ENCODE data around the gene DPY19L2.
A peak's percentile ranks its signal among the peaks of the same experiment; 100 is the strongest.
"Not testable (repeated sequence)": the region's sequence is repeated elsewhere in the genome, so short reads cannot be mapped to it uniquely, and the experiment has no call there.

DPY19L2 gene

DNA sequence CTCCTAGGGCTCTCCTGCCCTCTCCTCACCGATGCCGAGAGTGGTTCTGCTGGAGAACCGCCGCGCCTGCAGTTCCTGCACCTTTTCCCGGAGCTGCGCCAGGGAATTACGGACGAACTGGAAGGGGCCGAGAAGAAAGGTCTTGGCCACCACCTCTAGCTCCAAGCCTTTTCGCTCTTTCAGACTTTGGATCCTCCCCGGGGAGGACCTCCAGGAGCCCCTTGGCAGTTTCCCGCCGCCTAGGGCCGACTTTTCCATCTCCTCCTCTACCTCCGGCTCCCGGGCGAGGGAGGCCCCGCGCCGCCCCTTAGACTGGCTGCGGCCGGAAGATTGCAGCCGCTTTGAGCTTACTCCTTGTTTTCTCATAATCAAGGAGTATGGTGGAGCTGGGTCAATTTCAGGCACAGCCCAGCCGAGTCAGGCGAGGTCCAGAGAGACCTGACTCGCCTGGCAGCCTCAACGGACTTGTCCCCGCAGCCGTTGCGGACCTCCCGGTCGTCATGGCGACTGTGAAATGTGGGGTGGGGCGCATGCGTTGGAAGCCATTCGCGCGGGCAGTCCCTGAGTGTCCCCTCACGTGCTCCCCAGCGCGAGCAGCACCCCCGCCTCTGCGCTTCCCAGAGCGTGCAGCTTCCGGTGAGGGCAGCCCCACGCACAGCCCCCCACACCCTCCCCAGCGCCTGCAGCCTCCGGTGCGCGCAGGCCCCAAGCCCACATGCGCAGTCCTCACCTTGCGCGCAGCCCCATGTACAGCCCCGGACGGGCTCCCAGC is at the start of gene DPY19L2:
Gene DPY19L2, minus strand, starts transcription at position 466 of the 772 bp plus-strand sequence. Its CDS starts 100 bp downstream, at position 366.
- peak; percentile 68 for DNase-seq

DNA sequence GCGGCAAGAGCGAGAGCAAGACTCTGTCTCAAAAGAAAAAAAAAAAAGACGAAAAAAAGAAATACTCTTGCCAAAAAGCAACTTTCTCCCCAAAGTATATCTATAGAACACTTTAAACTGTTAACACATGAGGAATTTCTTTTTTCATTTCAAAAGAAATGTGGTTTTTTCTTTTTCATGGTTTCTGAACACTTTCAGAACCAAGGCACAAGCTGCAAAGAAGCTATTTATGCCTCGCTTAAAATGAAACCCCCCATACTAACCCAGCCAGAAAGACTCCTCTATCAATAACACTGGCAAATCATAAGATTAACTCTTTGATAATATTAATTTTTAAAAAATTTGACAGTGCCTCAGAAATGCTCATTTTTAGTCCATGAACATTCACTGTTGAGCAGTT is 48.6 kb upstream of the DPY19L2 start:
- DNase-seq = not testable (repeated sequence)

DNA sequence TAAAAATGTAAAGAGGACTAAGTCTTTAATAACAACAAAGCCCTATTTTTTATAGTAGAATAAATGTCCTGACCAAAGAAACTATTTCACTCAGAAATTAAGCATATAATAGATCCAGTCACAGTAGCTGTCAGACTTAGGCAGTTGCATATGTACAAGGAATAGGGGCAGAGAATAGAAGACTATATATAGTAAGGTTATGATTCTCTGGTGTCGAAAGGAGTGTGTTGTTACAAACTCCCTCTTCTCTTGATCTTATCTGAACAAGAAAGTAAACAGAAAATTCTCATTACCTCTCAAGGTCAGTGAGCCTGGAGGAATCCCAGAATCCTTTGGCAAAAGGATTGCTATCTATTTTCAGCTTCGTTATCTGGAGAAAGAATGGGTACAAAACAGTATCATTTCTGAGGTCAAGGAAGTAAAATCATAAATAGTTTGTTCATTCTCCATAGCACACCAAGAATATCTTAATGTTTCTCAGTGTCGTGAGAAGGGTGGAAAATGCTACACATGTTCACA is 46.9 kb upstream of the DPY19L2 start:
- not testable (repeated sequence) for DNase-seq

DNA sequence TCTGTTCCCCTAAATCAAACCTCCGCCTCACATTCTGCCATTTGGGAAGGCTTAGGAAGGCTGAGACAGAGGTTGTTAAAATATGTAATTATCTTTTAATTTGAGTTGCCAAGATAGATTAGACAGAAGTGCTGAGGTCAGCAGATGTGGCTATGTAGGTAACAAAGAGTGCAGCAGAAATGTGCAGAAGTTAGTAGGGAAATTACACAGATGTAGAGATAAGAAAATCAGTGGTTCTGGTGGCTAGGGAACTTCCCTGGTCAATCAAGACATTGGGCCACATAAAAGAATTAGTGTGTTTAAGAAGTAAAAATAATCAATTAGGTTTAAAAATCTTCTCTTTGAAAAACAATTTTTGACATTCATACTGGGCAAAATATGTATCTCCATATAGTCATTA is 46.1 kb upstream of the DPY19L2 start:
- peak; percentile 18 for DNase-seq

DNA sequence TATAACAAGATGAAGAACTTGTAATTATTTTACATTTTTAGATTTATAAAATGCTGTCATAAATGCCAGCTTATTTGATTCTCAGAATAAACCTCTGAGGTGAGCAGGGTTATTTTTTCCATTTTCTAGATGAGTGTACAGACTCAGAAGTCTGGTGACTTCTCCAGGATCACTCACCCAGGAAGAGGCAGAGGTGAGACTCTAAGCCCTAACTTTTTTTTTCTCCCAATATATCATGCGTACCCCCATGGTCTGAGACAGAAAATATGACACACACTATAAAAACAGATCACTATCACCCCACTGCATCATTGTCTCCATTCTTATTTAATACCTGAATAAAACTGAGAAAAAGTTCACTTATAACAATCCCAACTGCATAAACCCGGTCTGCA is 45.4 kb upstream of the DPY19L2 start:
- DNase-seq = peak; percentile 50

DNA sequence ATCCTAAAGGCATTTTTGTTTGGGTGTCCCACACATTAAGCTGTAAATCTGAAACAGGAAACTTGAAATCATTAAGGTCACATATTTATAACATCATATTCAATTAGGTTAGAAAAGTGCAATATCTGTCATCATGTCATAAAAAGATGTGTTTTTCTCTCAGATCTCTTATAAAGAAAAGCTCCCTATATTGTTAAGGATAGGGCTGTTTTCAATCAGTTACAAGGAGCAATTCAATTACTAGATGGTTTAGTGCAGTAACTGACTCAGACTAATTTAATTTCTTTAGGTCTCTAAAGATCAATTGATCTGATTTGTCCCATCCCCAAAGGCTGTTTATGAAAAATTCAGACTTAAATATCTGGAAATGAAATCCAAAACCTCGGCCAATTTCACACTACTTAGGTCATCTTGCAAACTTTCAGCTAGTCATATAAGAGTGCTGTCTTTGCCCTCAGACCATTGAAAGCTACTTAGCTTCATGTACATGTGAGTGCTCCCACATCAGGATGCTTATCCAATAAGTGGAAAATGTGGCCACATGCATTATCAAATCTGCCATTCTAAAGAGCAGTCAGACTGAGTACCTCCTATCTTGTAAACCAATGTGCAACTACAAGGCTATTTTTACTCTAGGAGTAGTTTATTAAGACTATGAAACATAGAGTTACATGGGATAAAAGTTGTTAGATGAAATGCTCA is 44.8 kb upstream of the DPY19L2 start:
- peak; percentile 13 for DNase-seq

DNA sequence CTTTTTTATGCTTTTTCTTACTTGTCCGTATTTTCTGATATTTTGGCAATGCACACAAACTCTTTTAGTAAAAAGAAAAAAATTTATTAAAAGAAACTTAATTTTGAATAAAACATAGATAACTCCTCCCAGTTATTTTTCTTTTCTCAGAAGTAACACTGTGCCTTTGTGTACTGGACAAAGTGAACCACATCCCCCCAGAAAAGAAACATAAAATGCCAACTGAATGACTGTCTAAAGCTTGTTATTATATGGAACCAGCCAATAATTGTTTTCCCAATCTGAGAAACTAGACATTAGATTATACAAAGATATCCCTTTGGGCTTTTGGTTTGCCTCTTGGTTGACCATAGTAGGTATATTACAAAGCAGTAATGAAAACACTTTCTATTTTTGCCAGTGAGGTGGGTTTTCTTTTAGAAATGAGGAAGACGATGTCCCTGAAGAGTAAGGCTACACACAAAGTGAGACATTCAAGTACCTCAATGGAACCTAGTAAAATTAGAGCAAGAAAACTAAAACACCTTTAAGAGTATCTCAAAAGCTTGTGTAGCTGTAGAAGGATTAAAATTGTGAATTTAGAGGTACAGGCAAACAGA is 44.2 kb upstream of the DPY19L2 start:
- not testable (repeated sequence) for DNase-seq

DNA sequence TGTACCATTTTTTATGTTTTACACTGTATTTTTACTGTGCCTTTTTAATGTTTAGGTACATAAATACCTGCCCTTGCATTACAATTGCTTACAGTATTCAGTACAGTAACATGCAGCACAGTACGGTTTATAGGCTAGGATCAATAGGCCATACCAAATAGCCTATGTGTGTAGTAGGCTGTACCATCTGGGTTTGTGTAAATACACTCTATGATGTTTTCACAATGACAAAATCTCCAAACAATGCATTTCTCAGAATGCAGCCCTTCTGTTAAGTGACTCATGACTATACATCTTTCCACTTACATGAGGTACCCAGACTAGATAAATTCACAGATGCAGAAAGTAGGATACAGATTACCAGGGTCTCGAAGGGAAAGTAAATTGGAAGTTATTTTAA is 43.0 kb upstream of the DPY19L2 start:
- peak; percentile 6 for DNase-seq

DNA sequence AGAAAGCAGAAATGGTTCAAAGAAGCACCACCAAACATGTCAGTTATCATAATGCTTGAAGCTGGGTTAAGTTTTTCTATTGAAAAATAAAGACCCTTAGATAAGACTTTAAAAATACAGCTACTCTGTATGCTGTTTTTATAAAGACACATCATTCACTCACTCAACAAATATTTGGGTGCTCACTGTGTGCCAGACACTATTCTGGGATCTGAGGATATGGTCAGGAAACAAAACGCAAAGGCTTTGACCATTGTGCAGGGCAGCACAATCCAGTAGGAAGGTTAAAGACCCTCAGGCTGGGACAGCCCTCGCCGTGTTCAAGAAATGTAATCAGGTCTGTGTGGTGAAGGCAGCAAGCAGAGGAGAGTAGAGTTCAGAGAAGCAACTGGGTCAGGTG is 38.0 kb upstream of the DPY19L2 start:
- no peak for DNase-seq

DNA sequence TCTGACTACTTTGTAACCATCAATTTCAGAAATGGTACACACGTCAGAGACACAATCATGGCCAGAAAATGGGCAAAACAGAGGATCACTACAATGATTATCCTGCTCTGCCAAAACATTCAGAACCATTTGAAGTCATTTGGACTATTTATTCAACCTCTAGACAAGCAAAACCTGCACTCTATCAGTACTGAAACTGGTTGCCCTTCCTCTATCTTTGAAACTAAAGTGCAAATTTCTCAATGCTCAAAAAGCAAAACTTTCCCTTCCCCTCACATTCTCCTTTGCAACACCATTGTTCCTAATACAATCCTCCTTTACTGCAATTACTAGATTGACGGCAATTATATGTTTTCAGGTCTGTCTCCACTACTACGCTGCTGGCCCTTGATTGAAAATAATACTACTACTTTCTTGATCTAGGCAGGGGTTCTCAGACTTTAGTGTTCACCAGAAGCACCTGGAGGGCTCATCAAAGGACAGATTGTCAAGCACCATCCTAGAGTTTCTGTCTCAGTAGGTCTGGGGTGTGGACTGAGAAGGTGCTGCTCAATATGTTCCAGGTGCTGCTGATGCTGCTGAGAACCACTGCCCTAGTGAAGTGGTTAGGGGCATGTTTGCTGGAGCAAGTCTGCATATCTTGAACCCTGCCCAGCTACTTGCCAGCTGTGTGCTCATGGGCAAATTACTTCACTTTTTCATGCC is 31.5 kb upstream of the DPY19L2 start:
- DNase-seq = not testable (repeated sequence)

DNA sequence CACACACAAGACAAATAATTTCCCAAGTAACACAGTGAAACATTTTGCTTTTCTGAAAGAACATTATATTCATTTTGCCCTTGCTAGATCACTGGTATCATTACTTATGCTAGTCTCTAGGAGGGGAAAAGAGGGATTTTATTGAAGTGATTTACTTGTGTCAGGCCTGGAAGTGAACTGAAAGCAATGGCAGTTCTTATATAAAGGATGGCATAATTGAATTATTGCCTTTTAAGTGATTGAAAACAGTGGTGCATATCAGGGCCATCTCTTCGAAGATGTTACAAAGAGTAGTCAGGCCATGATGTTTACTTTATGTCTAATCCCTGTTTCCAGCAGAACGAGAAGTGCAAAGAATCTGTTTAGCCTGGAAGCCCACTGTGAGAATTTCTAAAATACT is 30.7 kb upstream of the DPY19L2 start:
- not testable (repeated sequence) for DNase-seq

DNA sequence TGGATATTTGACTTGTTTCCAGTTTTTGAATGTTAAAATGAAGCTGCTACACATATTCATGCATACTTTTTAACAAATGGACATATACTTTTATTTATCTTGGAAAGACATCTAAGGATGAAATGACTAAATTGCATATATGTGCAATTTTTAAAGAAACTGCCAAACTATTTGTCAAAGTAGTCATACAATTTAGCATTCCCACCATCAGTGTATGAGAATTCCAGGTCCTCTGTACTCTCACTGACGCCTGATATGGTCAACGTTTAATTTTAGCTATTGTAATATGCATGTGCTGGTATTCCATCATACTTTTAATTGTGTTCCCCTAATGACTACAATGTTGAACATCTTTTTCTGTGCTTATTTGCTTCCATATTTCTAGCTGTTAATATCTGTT is 22.5 kb upstream of the DPY19L2 start:
- not testable (repeated sequence) for DNase-seq

DNA sequence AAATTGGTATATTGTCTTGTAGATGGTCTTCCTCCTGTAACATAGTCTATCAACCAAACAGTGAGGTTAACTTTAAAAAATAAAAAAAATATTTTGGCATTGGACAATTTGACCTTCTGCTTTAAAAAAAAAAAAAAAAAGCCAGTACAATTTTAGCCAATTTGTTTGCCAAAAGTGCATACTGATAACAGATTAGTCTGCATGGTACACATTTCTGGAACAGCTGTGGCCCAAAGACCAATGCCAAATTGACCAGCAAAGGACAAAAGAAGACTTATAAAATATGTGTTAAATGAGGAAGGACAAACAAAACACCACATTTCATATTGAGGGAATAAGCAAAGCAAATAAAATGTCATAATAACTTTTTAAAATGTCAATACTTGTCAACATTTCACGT is 20.8 kb upstream of the DPY19L2 start:
- not testable (repeated sequence) for DNase-seq

DNA sequence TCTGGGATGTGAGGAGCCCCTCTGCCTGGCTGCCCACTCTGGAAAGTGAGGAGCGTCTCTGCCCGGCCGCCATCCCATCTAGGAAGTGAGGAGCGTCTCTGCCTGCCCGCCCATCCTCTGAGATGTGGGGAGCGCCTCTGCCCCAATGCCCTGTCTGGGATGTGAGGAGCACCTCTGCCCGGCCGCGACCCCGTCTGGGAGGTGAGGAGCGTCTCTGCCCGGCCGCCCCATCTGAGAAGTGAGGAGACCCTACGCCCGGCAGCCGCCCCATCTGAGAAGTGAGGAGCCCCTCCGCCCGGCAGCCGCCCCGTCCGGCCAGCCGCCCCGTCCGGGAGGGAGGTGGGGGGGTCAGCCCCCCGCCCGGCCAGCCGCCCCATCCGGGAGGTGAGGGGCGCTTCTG is 18.3 kb upstream of the DPY19L2 start:
- not testable (repeated sequence) for DNase-seq

DNA sequence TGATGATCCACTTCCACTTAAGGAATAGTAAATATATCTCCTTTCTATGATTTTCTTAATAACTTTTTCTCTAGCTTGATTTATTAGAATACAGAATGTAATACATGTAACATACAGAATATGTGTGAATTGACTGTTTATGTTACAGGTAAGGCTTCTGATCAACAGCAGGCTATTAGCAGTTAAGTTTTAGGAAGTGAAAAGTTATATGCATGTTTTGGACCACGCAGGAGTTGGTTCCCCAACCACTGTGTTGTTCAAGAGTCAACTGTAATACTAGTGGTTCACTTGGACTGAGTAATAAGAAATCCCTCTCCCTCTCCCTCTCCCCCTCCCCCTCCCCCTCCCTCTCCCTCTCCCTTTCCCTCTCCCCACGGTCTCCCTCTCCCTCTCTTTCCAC is 17.5 kb upstream of the DPY19L2 start:
- not testable (repeated sequence) for DNase-seq

DNA sequence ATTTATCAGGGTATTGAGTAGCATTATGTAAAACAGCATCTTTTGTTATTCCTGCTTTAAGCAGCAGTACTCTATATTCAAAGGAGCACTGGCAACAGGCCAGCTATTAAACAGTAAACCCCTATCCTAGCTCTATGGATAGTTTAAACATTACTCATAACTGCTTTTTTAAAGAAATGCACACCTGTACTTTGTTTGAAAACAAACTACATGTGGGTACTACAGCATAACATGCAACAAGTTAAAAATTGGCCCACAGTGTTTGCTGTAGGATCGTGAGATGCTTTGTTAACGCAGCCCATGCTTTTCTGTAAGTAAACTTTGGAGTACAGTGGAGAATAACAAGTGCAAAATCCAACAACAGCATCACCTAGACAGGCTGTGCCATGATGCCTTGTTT is 14.3 kb upstream of the DPY19L2 start:
- not testable (repeated sequence) for DNase-seq

DNA sequence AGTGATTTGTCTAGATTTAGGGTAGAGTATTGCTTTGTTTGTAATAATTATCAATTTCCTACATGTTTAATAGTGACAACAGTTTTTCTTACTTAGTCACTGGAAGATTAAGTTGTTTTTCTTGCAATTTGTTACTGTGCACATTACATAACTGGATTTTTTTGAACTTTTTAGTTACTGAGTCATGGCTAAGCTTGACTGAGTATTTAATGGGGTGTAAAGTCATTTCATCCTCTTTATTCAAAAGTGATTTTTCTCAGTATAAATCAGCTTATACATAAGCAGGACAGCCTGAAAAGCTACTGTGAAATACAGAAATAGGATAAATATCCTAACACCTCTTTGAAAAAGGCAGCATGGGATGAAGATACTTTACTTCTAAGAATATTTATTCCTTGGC is 12.5 kb upstream of the DPY19L2 start:
- DNase-seq = not testable (repeated sequence)

DNA sequence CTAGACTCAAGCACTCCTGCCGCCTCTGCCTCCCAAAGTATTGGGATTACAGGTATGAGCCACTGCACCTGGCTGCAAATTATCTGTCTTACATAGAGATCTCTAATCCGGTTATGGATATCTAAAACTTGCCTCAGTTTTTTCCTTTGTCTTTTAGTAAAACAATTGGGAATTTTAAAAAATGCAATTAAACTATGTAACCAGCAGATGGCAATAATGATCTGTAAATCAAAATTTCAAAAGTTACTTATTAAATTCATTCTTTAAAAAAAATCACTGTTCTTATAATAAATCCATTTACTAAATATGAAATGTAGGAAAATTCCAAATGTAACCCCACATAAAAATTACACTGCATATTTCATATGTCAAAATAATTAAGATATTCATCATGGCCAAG is 4.3 kb upstream of the DPY19L2 start:
- not testable (repeated sequence) for DNase-seq

DNA sequence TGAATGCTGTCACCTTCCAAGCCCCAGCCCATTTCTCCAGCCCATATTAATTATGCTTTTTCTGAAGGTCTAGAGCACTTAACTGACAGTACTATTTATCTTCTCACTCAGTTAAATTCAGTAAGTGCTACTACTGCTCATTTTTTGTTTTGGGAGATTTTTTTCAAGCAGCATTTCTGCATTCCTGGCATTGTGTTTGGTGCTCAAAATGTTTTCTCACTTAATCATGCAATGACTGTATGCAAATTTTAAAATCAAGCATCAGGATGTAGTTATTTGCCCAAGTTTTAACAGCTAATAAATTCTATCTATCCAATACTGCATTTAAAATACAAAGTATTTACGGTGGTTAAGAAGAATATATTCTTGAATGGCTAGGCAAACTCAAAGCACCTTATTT is 1.6 kb upstream of the DPY19L2 start:
- DNase-seq = not testable (repeated sequence)

DNA sequence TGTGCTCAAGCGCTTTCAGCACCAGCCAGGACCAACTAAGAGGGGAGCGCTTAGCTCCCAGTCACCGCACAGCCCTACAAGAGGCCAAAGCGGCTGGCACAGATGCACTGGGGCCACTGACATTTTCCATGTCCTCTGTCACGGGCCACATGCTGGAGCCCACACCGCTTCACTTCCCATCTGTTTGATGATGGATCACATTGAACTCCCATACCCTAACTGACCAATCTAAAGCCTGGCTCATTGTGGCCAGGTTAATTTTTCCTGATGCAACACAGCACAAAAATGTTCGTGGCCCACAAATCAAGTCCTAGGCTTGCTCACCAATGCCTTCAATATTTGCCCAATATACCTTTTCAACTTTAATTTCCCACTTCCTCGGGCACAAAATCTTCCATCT is 1.1 kb upstream of the DPY19L2 start:
- DNase-seq = not testable (repeated sequence)

DNA sequence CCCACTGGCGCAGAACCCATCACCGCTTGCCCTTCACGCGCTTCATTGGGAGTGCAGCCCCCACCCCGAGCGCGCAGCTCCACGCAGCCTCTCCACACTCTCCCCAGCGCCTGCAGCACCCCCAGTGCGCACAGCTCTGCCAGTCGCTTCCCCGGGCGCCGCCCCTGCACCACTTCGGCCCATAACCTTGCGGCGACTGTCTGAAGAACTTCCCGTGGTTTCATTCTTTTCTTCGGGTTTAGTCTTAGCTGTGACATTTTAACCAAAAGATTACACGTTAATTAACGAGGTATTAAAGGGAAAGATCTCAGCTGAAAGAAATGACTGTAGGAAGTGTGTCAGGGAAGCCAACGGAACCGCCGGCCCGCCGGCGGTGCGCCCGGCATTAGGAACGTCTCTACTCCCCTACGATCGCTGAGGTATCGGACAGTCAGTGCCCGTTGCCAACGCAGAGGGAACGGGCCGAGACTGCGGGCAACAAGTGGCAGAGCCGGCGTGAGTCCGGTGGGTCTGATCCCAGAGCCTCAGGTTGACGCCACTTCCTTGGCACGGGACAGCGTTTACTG is 590 bp upstream of the DPY19L2 start:
- not testable (repeated sequence) for DNase-seq

DNA sequence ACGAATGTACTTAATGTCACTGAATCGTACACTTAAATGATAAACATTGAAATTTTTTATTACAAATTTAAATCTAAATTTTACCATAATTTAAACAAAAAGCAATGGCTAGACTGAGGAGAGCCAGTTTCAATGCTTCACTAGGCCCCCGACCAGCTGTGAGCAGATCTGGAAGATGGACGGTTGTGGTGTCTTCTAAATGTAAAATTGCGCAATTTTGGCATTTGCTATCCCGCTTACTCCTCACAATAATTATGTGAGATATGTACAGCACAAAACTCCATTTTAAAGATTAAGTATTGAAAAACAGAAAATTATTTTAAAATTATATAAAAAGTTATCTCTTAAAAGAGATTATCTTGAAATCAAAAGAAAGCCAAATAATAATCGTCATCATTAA is 5.3 kb downstream of the DPY19L2 start:
- not testable (repeated sequence) for DNase-seq

DNA sequence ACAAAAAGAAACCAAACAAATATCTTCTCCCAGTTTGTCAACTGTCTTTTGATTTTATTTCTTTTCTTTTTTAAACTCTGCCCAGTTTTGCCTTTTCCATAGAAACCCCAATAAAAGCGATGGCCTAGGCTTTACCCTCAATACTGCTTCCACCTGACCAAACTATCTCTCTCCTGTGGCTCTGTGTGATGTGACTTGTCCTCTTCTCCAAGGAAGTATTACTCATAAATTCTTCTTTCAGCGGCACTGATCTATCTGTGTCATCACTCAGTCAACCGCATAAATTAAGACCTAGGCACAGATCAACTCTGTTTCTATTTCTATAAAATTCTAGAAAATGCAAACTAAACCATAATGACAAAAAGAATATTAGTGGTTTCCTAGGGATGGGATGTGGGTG is 9.8 kb downstream of the DPY19L2 start:
- DNase-seq = not testable (repeated sequence)
